Peyer's patch (tissue), 4 donors: ENCODE data around the gene ANGPTL1.

Experiments
- POLR2A ChIP-seq, 2 donors: fragments of 450-650 bp; IDR thresholded peaks; one replicate each; pipeline ENCODE4 v1.5.1; 2017; ENCODE audit warnings: antibody characterized with exemption in 2 of 2, mild to moderate bottlenecking in 2 of 2, moderate library complexity in 2 of 2
- TF ChIP-seq, protein P1 (sequence below), 6 experiments: fragments of 450-650 bp in 4 of 6; fragments of 200-600 bp in 2 of 6; sonication (generic) in 1 of 6; IDR thresholded peaks; one replicate each; pipeline ENCODE4 v1.5.1; 2017 to 2019; ENCODE audit warnings: antibody characterized with exemption in 6 of 6, mild to moderate bottlenecking in 3 of 6, moderate library complexity in 1 of 6

- TF ChIP-seq, protein P1, sequence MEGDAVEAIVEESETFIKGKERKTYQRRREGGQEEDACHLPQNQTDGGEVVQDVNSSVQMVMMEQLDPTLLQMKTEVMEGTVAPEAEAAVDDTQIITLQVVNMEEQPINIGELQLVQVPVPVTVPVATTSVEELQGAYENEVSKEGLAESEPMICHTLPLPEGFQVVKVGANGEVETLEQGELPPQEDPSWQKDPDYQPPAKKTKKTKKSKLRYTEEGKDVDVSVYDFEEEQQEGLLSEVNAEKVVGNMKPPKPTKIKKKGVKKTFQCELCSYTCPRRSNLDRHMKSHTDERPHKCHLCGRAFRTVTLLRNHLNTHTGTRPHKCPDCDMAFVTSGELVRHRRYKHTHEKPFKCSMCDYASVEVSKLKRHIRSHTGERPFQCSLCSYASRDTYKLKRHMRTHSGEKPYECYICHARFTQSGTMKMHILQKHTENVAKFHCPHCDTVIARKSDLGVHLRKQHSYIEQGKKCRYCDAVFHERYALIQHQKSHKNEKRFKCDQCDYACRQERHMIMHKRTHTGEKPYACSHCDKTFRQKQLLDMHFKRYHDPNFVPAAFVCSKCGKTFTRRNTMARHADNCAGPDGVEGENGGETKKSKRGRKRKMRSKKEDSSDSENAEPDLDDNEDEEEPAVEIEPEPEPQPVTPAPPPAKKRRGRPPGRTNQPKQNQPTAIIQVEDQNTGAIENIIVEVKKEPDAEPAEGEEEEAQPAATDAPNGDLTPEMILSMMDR (IDR thresholded peaks at IDR 0.05) = no peak
- no peak for TF ChIP-seq POLR2A (IDR thresholded peaks at IDR 0.05)
Observed at GRCh38 chr1:178910023-178910422, 39.1 kb upstream of the ANGPTL1 start.
